PC-9 (cell line): ENCODE results near the gene NRXN2.

Experiments
- CTCF ChIP-seq: fragments of 200-600 bp; sonication (generic); conservative IDR thresholded peaks from 2 replicates; pipeline ENCODE4 v1.6.1; 2017; ENCODE audit warnings: mixed run types, antibody characterized with exemption, mild to moderate bottlenecking, moderate library complexity
- EZH2 ChIP-seq: fragments of 200-600 bp; sonication (generic); IDR thresholded peaks from 2 replicates; pipeline ENCODE4 v1.8.0; 2017; ENCODE audit warnings: antibody characterized with exemption, low read depth

GRCh38 chr11:64734811-64735724 lies 12.1 kb upstream of the NRXN2 start:
- TF ChIP-seq CTCF (no peak), EZH2 (no peak)
